Esophagus (tissue), 2 donors: Measurements from ENCODE around the gene ZNF516. TPM values are rescaled to one million over a fixed set of nuclear protein-coding genes. Genes with fewer than 3 reads are reported as not detected.

Source experiments
- H3K27ac ChIP-seq, 2 donors: one replicate each; pipeline ENCODE4 v1.5.1; 2013; ENCODE audit warnings: low read depth in 2 of 2, mild to moderate bottlenecking in 2 of 2, inconsistent platforms in 1 of 2, low read length in 1 of 2, moderate library complexity in 1 of 2
- H3K27me3 ChIP-seq, 2 donors: one replicate each; pipeline ENCODE4 v1.6.1; 2013; ENCODE audit warnings: low read length in 2 of 2, control low read depth in 1 of 2, mild to moderate bottlenecking in 1 of 2; ENCODE audit not compliant: insufficient read depth in 2 of 2, control insufficient read depth in 1 of 2
- H3K36me3 ChIP-seq, 2 donors: one replicate each; pipeline ENCODE4 v1.6.1; 2013; ENCODE audit warnings: low read length in 1 of 2; ENCODE audit not compliant: control insufficient read depth in 2 of 2, insufficient read depth in 2 of 2
- H3K4me1 ChIP-seq, 2 donors: one replicate each; pipeline ENCODE4 v1.6.1; 2013; ENCODE audit warnings: low read length in 1 of 2; ENCODE audit not compliant: control insufficient read depth in 2 of 2, insufficient read depth in 2 of 2
- H3K4me3 ChIP-seq, 2 donors: one replicate each; pipeline ENCODE4 v1.5.1; 2013; ENCODE audit warnings: low read length in 2 of 2, mild to moderate bottlenecking in 2 of 2, low read depth in 1 of 2, moderate library complexity in 1 of 2
- H3K9me3 ChIP-seq, 2 donors: one replicate each; pipeline ENCODE4 v1.6.1; 2013; ENCODE audit warnings: mild to moderate bottlenecking in 2 of 2, low read depth in 1 of 2, low read length in 1 of 2, moderate library complexity in 1 of 2; ENCODE audit not compliant: control insufficient read depth in 2 of 2, insufficient read depth in 1 of 2
- WGBS, 2 donors: extraction: QIAGEN DNeasy Blood & Tissue Kit; methylation state at CpG; one replicate each; pipeline ENCODE4 v1.1.7; 2013; 5-methylcytosine and 5-hydroxymethylcytosine counted together
- polyA plus RNA-seq, 2 donors: library from polyadenylated mRNA; stranded (reverse); fragments of 200-250 nt; gene quantifications; one replicate each; pipeline ENCODE4 v1.2.3, GENCODE V29; 2013
- donor health status: healthy with polysubstance abuse.
- donor health status: Bipolar disorder and iron deficiency.

ZNF516 gene
- polyA plus RNA-seq, 2 donors, result 4.0 to 5.4 TPM

DNA sequence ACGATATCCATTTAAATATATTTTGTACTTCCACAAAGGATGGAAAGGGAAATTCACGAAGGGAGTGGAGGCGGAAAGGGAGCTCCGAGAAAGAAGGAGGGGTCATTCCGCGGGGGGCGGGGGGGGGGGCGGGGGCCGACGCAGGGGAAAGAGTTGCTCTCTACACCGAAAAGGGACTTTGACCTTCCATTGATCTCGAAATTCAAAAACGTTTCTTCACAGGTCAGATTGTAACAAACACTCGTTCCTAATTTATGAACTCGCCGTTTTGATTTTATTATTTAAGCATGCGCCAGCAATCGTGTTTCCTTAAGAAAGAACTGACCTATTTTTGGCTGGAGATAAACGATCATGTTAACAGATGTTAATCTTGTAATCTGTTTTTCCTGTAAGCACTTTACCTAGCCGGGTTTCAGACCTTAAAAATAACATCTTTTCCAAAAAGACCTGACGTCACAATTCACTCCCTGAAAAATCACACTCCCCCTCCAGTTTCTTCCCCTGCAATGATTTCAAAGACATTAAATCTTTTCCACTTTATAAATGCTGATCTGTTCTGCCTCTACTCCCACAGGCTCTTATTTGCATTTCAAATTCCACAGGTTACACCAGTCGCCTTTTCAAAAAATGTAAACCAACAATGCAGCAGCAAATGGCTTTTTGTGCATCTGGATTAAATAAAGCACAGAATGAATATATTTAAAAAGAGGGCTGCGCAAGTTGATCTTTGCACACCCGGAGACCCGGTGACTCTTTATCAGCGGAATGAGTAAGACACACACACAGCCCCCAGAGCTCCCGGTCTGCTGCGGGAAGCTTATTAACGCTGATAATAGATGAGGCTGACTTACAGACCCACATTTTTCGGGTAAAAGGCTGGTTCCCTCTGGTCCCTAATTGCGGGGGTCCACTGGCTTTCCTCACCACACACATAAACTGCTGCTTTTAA, 1.6 kb downstream of the ZNF516 start:
- Histone ChIP-seq H3K4me1 (no peaks in the 10 kb centered on the region), H3K27me3 (no peaks in the 10 kb centered on the region), H3K4me3 (peak overlapping the region; percentile 66 to 69), H3K36me3 (no peaks in the 10 kb centered on the region), H3K27ac (peak overlapping the region; percentile 91 to 97), H3K9me3 (no peaks in the 10 kb centered on the region)
- 1% methylated on average over 30 to 31 of the region's 31 CpGs for WGBS, 2 donors

DNA sequence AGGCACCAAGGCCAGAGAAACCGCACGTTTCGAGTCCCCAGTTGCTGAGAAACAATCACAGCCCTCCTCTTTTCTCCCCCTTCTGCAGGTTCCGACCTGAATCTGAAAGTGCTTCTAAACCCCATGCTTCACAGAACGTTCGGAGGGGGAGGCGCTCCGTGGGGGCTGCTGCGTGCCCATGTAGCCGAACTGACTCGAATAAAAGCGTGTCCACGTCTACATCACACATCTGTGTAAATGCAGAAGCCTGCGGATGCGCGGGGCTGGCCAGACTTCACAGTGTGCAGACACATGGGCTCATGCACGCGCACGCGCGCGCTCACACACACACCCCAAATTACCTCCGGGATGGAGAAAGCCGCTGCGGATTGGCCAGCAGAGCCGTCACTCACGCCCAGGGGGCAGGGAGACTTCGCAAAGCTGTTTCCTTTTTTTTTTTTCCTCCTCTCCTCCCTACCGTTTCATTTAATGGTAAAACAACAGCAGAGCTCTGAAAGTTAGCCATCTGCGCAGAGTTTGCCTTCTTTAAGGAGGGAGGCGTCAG, 2.3 kb downstream of the ZNF516 start:
- no peaks in the 10 kb centered on the region for H3K36me3 ChIP-seq
- peak overlapping the region; percentile 91 to 97 for H3K27ac ChIP-seq
- 0% methylated on average over 31 of the region's 31 CpGs for WGBS, 2 donors
- no peaks in the 10 kb centered on the region for H3K27me3 ChIP-seq
- H3K9me3 ChIP-seq, result no peaks in the 10 kb centered on the region
- H3K4me1 ChIP-seq, result peaks cover 4% of the 10 kb centered on the region in 2 donors
- H3K4me3 ChIP-seq, result peak overlapping the region; percentile 66 to 69

DNA sequence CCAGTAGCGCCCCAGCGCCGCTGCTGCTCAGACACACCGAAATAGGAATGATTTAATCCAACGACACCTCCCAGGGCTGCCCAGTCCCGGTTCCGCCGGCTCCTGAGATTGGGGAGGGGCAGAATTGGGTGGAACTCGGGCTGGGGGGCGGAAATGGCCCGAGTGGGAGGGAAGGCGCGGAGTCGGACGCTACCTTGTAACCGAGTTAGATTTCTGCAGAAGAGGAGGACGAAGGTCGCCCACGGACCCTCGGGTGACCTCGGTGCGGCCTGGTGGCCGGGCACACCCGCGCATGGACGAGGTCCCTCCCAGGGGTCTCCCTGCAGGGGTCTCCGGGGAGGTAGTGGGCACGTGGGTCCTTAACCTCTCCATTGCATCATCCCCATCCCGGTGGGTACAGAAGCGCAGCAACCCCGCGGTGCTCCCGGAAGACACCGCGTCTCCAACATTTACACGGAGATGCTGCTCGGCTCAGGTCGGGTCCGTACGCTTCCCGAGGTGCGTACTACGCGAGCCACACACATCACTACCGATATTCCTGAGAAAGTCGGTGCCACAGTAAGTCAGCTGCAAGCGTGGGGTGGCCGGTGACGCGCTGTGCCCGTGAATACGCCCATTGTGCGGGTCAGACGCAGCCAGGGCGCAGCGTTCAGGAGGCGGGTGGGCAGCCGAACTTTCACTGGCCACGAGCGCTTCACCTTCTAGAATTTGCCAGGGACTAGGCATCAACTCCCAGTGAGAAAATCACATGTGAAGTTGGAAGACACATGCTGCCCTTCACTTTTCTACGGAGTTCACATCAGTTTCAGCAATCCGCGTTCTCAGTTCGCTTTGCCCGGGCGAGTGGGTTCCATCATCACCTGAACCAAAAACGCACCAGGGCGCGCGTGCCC, 3.0 kb downstream of the ZNF516 start:
- H3K9me3 ChIP-seq, result no peaks in the 10 kb centered on the region
- H3K4me3 ChIP-seq, result peak overlapping the region; percentile 66 to 69
- H3K27me3 ChIP-seq, result no peaks in the 10 kb centered on the region
- no peaks in the 10 kb centered on the region for H3K36me3 ChIP-seq
- WGBS, 2 donors, result 1% methylated on average over 70 of the region's 70 CpGs
- peak overlapping the region; percentile 91 to 97 for H3K27ac ChIP-seq
- H3K4me1 ChIP-seq, result peaks cover 4 to 5% of the 10 kb centered on the region in 2 donors

DNA sequence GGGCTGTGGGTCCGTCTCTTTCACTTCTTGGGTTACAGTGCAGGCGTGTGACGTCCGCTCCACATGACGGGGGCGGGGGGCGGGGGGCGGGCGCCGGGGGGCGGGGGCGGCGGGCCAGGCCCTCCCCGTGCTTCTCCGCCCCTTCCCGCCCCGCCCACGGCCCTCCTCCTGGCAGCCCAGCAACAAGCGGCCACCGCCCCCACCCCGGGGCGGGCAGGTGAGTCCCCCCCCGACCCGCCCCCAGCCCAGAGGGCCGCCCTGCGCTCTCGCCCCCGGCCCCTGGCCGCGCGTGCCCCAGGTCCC, 3.6 kb downstream of the ZNF516 start:
- Histone ChIP-seq H3K27ac (peak overlapping the region; percentile 91 to 97), H3K4me3 (peak overlapping the region; percentile 66 to 69), H3K36me3 (no peaks in the 10 kb centered on the region), H3K27me3 (no peaks in the 10 kb centered on the region), H3K9me3 (no peaks in the 10 kb centered on the region), H3K4me1 (peaks cover 4 to 5% of the 10 kb centered on the region in 2 donors)
- WGBS, 2 donors, result 2% methylated on average over 14 to 30 of the region's 31 CpGs

DNA sequence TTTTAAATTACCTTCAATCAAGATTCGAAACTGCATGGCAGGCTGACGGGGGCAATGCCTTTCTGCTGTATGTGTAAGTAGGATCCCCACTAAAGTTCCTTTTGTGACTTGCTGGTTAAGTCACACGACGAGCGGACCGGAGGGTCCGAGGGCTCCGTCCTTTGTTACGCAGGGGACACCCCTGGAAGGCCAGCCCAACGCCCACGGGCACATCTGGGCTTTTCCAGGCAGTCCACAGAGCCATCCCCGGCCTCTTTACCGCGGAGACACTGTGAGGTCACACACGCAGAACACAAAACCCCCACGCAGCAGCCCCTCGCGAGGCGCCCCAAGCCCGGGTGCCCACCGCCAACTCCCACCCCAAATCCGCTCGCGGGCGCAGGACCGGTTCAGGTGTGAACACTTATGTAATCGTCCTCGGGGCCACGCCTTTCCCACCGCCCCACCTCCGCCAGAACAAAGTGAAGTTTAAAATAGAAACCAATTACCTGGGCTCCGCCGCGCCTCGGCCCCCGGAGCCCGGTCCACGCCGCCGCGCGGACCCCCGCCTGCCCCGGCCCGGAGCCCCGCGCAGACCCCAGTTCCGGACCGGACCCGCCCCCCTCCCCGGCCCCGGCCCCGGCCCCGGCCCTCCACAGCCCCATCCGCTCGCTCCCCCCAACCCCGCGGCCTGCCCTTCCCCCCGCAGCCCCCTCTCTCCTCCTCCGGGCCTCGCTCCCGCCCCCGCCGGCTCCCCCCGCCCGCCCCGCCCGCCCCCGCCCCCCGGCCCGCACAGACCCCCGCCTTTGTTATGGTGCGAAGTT, 4.2 kb downstream of the ZNF516 start:
- Histone ChIP-seq H3K4me3 (peak overlapping the region; percentile 61 to 66), H3K9me3 (no peaks in the 10 kb centered on the region), H3K4me1 (peaks cover 4 to 5% of the 10 kb centered on the region in 2 donors), H3K27me3 (no peaks in the 10 kb centered on the region), H3K36me3 (no peaks in the 10 kb centered on the region), H3K27ac (peak overlapping the region; percentile 91 to 97)
- 1% methylated on average over 49 to 67 of the region's 73 CpGs for whole genome bisulfite sequencing, 2 donors

DNA sequence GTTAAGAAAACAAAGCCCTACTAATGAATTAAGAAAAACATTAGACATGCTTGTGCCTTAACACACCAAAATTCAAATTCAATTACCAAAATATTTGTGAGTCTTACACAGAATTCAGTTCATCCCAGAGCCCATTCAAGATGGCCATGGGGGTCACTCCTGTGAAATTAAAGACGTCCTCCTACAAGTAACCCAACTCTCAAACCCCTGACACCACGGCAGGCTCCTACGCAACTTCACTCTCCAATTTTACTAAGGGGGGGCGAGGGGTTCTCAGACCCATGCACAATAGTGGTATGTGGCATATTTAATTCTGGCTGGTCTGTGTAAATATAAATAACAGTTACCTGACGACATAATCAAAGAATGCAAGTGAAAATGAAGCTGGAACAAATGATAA, 5.0 kb downstream of the ZNF516 start:
- WGBS, 2 donors, result 49 to 50% methylated on average over 5 of the region's 5 CpGs
- Histone ChIP-seq H3K9me3 (no peaks in the 10 kb centered on the region), H3K4me3 (peak overlapping the region in 1 of 2 donors; percentile 66), H3K27me3 (no peaks in the 10 kb centered on the region), H3K4me1 (peaks cover 4 to 5% of the 10 kb centered on the region in 2 donors), H3K36me3 (no peaks in the 10 kb centered on the region), H3K27ac (peak overlapping the region in 1 of 2 donors; percentile 60)

DNA sequence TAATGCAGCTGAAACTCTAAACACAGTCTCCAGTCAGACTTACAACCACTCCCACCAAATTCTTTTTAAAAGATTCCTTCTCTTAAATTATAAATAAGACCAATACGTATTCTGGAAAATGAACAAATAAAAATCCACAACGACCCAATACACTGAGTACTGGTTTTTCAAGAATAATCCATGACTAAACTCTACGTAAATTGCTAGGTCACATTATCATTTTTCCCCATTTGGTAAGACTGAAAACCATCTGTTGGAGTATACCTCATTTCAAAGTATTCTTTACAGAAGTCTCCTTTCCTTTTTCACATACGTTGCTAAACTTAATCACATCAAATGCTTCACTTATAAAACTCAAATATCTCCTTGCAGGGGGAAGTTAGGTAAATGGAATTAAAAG, 6.0 kb downstream of the ZNF516 start:
- no peaks in the 10 kb centered on the region for H3K9me3 ChIP-seq
- 35 to 45% methylated on average over 4 of the region's 4 CpGs for WGBS, 2 donors
- no peaks in the 10 kb centered on the region for H3K27me3 ChIP-seq
- H3K27ac ChIP-seq, result no peak overlapping the region
- H3K4me3 ChIP-seq, result no peak overlapping the region
- peaks cover 4 to 5% of the 10 kb centered on the region in 2 donors for H3K4me1 ChIP-seq
- no peaks in the 10 kb centered on the region for H3K36me3 ChIP-seq

DNA sequence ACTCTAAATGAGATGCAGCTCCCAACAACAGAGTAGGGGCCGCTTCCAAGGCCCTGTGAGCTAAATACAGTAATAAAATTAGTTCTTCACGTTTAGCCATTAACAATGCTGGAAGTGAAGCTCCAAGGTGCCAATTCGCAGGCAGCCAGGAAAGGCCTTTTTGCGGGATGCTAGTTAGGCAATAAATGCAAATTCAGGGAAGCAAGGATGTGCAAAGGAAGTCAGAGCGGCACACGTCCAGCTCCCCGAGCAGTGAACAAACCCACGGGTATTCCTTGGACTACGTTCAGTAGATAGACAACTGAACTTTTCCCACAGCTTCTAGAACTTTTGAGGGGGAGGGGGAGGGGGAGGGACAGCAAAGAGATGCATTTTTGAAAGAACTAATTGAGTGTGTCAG, 6.9 kb downstream of the ZNF516 start:
- H3K27me3 ChIP-seq, result no peaks in the 10 kb centered on the region
- WGBS, 2 donors, result 43 to 45% methylated on average over 9 of the region's 9 CpGs
- H3K9me3 ChIP-seq, result no peaks in the 10 kb centered on the region
- no peaks in the 10 kb centered on the region for H3K36me3 ChIP-seq
- H3K27ac ChIP-seq, result peak overlapping the region in 1 of 2 donors; percentile 33
- peaks cover 5 to 7% of the 10 kb centered on the region in 2 donors for H3K4me1 ChIP-seq
- no peak overlapping the region for H3K4me3 ChIP-seq

DNA sequence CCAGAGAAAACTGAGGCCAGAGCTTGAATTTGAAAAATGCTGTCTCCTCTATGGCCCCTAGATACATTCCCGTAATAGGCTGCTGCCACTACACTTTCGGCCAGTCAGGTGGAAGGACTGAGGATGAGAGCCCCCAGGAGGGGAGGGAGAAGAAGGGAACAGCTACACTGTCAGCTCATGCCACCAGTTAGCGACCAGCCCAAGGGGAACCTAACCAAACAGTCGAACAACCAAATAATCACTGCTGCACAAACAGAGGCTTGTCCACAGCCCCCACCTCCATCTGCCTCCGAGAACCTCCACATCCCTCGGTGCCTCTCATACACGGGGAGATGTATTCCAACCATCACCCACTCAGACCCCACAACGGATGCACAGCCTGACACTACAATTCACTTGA, 7.3 kb downstream of the ZNF516 start:
- no peaks in the 10 kb centered on the region for H3K9me3 ChIP-seq
- no peak overlapping the region for H3K4me3 ChIP-seq
- no peaks in the 10 kb centered on the region for H3K27me3 ChIP-seq
- WGBS, 2 donors, result 70 to 72% methylated on average over 8 of the region's 8 CpGs
- peak overlapping the region in 1 of 2 donors; percentile 33 for H3K27ac ChIP-seq
- H3K4me1 ChIP-seq, result peaks cover 5 to 9% of the 10 kb centered on the region in 2 donors
- no peaks in the 10 kb centered on the region for H3K36me3 ChIP-seq
